OCI-LY3 (cell line): ENCODE results near the gene RPL18A.

Experiments
- H2AFZ ChIP-seq: fragments of 200-600, 300-600 bp; shearing (Covaris generic); 2 replicates; pipeline ENCODE4 v1.6.0; 2014; ENCODE audit warnings: antibody characterized with exemption, low read depth, low read length
- H3K27ac ChIP-seq: fragments of 200-600, 300-600 bp; sonication (generic); 2 replicates; pipeline ENCODE4 v1.5.1; 2014; ENCODE audit warnings: mild to moderate bottlenecking, low read length, moderate library complexity, mixed read lengths
- H3K27me3 ChIP-seq: fragments of 200-600, 300-600 bp; sonication (generic); 2 replicates; pipeline ENCODE4 v1.6.1; 2014; ENCODE audit warnings: low read depth, low read length, mixed read lengths
- H3K36me3 ChIP-seq: fragments of 200-600, 300-600 bp; sonication (generic); replicated peaks from 2 replicates; pipeline ENCODE3; 2014; ENCODE audit warnings: low read depth, low read length, mixed read lengths
- H3K4me1 ChIP-seq: fragments of 300-600, 200-600 bp; sonication (generic); 2 replicates; pipeline ENCODE4 v1.6.1; 2014; ENCODE audit warnings: low read length, mixed read lengths
- H3K4me2 ChIP-seq: fragments of 200-600, 300-600 bp; sonication (generic); 2 replicates; pipeline ENCODE4 v1.6.1; 2014; ENCODE audit warnings: low read length, mixed read lengths
- H3K4me3 ChIP-seq: fragments of 300-600, 200-600 bp; sonication (generic); 2 replicates; pipeline ENCODE4 v1.5.1; 2014; ENCODE audit warnings: antibody characterized with exemption, mild to moderate bottlenecking, low read length, moderate library complexity
- H3K79me2 ChIP-seq: fragments of 300-600, 200-600 bp; shearing (Covaris generic); 2 replicates; pipeline ENCODE4 v1.6.1; 2014; ENCODE audit warnings: mild to moderate bottlenecking, low read length, mixed read lengths
- H3K9ac ChIP-seq: fragments of 300-600, 200-600 bp; shearing (Covaris generic); 2 replicates; pipeline ENCODE4 v1.6.0; 2014; ENCODE audit warnings: mild to moderate bottlenecking, low read length, moderate library complexity
- H3K9me3 ChIP-seq: fragments of 200-600, 300-600 bp; shearing (Covaris generic); 2 replicates; pipeline ENCODE4 v1.6.1; 2014; ENCODE audit warnings: low read length, mixed read lengths; ENCODE audit not compliant: insufficient read depth
- H4K20me1 ChIP-seq: fragments of 200-600, 300-600 bp; sonication (generic); 2 replicates; pipeline ENCODE4 v1.6.1; 2016; ENCODE audit warnings: low read length, mixed read lengths; ENCODE audit not compliant: insufficient read depth
- CTCF ChIP-seq: fragments of 200-600, 300-600 bp; sonication (generic); IDR thresholded peaks from 2 replicates; pipeline ENCODE4 v1.5.1; 2014; ENCODE audit warnings: antibody characterized with exemption, low read length, low read depth
- EZH2phosphoT487 ChIP-seq: fragments of 200-600 bp; shearing (Covaris generic); IDR thresholded peaks from 2 replicates; pipeline ENCODE4 v1.6.1; 2018; ENCODE audit warnings: antibody characterized with exemption, mixed run types, low read depth

The RPL18A gene

DNA sequence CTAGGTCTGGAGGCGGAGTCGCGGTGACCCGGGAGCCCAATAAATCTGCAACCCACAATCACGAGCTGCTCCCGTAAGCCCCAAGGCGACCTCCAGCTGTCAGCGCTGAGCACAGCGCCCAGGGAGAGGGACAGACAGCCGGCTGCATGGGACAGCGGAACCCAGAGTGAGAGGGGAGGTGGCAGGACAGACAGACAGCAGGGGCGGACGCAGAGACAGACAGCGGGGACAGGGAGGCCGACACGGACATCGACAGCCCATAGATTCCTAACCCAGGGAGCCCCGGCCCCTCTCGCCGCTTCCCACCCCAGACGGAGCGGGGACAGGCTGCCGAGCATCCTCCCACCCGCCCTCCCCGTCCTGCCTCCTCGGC lies 12.2 kb downstream of the RPL18A start, which contains the start of gene SLC5A5:
TSS of gene SLC5A5 (plus strand) at position 68 of the 373 bp plus-strand sequence. CDS start 375 bp downstream, outside the sequence.
- Histone ChIP-seq H4K20me1 (no peaks in the 10 kb centered on the region), H3K4me1 (no peaks in the 10 kb centered on the region), H3K4me3 (no peak within 1 kb of the TSS), H3K9ac (no peak within 1 kb of the TSS), H3K4me2 (no peak within 1 kb of the TSS), H2AFZ (no peak within 1 kb of the TSS), H3K79me2 (no peaks in the 10 kb centered on the region), H3K27ac (no peak within 1 kb of the TSS), H3K36me3 (no peaks in the 10 kb centered on the region), H3K27me3 (no peaks in the 10 kb centered on the region; the same call in 1 of the 2 replicates), H3K9me3 (no peaks in the 10 kb centered on the region)
- no peak for TF ChIP-seq EZH2phosphoT487
- TF ChIP-seq CTCF: no peak

DNA sequence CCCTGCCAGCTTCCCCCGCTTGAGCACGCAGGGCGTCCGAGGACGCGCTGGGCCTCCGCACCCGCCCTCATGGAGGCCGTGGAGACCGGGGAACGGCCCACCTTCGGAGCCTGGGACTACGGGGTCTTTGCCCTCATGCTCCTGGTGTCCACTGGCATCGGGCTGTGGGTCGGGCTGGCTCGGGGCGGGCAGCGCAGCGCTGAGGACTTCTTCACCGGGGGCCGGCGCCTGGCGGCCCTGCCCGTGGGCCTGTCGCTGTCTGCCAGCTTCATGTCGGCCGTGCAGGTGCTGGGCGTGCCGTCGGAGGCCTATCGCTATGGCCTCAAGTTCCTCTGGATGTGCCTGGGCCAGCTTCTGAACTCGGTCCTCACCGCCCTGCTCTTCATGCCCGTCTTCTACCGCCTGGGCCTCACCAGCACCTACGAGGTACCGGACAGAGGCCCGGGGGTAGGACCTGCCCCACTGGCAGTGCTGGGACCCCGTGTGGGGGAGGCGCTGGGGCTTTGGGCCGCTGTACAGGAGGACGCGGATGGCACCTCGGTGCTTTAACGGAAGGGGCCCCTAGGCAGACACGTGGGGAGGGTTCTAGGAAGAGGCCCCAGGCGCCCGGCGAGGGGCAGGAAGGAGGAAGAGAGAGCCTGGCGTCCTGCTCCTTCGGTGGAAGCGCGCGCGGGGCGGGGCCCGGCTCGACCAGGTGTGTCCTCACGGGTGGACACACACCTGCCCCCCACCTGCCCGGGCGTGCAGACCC lies 12.7 kb downstream of the RPL18A start:
- no peak for TF ChIP-seq CTCF
- TF ChIP-seq EZH2phosphoT487: no peak
- no peak overlapping the region for H3K9ac ChIP-seq
- no peak overlapping the region for H3K4me2 ChIP-seq
- no peak overlapping the region for H2AFZ ChIP-seq
- H3K9me3 ChIP-seq: no peaks in the 10 kb centered on the region
- no peak overlapping the region for H3K27ac ChIP-seq
- H3K79me2 ChIP-seq: no peaks in the 10 kb centered on the region
- H3K27me3 ChIP-seq: no peaks in the 10 kb centered on the region; the same call in 1 of the 2 replicates
- H3K4me1 ChIP-seq: no peaks in the 10 kb centered on the region
- no peak overlapping the region for H3K4me3 ChIP-seq
- H4K20me1 ChIP-seq: no peaks in the 10 kb centered on the region
- no peaks in the 10 kb centered on the region for H3K36me3 ChIP-seq

- Histone ChIP-seq H3K4me2 (no peak overlapping the region), H3K79me2 (no peaks in the 10 kb centered on the region), H3K9me3 (no peaks in the 10 kb centered on the region), H3K36me3 (no peaks in the 10 kb centered on the region), H4K20me1 (no peaks in the 10 kb centered on the region), H2AFZ (no peak overlapping the region), H3K4me1 (no peaks in the 10 kb centered on the region), H3K27me3 (peaks cover under 1% of the 10 kb centered on the region; the same call in 1 of the 2 replicates), H3K27ac (no peak overlapping the region), H3K4me3 (no peak overlapping the region), H3K9ac (no peak overlapping the region)
- TF ChIP-seq EZH2phosphoT487 (no peak), CTCF (no peak)
Measured at GRCh38 chr19:17873786-17874757, 14.4 kb downstream of the RPL18A start.

DNA sequence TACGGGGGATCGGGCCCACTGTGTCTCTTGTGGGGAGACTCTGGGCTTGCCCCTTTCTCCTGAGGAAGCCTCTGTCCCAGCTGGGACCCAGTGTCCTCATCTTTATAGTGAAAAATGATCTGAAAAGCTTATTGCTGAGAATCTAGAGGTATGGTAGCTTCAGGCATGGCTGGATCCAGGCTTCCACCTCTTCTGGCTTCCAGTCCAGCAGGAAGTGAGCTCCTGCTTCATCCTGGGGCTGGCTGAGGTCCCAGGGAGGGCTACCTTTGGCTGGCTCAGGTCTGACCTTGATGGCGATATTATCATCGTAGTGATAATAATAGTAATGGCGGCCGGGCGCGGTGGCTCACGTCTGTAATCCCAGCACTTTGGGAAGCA lies 15.0 kb downstream of the RPL18A start:
- TF ChIP-seq EZH2phosphoT487: no peak
- no peak for TF ChIP-seq CTCF
- Histone ChIP-seq H3K4me1 (no peaks in the 10 kb centered on the region), H3K27ac (no peak overlapping the region), H3K4me2 (no peak overlapping the region), H3K27me3 (peaks cover 7% of the 10 kb centered on the region), H3K9ac (no peak overlapping the region), H3K9me3 (no peaks in the 10 kb centered on the region), H3K4me3 (no peak overlapping the region), H3K36me3 (no peaks in the 10 kb centered on the region), H3K79me2 (no peaks in the 10 kb centered on the region), H2AFZ (no peak overlapping the region), H4K20me1 (no peaks in the 10 kb centered on the region)
